GM21619 (cell line): Measurements from ENCODE around the gene CCDC88C.
"Not testable (repeated sequence)": the region's sequence is repeated elsewhere in the genome, so short reads cannot be mapped to it uniquely, and the experiment has no call there.

Source experiments
- ATAC-seq: cut with Tn5 transposase; IDR thresholded peaks from one replicate; pipeline ENCODE4 v1.9.1; 2021; ENCODE audit not compliant: unreplicated experiment

CCDC88C gene

GRCh38 chr14:91252871-91253794 is 164.5 kb downstream of the CCDC88C start:
- ATAC-seq: no peak

- ATAC-seq: no peak
Observed at GRCh38 chr14:91250912-91251311, 166.7 kb downstream of the CCDC88C start.

GRCh38 chr14:91249841-91250616 is 167.6 kb downstream of the CCDC88C start:
- ATAC-seq: peak; percentile 89

GRCh38 chr14:91246051-91246852 is 171.4 kb downstream of the CCDC88C start:
- ATAC-seq: no peak

GRCh38 chr14:91245616-91246015 is 172.0 kb downstream of the CCDC88C start:
- not testable (repeated sequence) for ATAC-seq

DNA sequence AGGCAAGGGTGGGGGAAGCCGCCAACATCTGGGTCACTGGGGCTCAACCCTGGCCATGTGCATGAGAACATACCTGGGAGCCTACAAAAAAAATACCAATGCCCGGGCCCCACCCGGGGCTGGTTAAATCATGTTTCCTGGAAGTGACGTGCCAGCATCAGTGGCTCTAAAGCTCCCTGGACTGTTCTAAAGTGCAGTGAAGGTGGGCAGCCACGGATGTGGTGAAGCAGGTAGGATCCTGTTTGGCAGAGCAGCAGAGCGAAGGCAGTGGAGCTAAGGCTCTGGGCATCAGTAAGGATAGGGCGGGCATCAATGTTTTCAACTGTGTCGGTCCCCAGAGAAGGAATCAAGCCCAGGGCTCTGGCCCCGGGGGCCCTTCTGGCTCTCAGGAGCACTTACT is 172.6 kb downstream of the CCDC88C start:
- no peak for ATAC-seq

- ATAC-seq: no peak
Observed at GRCh38 chr14:91244501-91244901, 173.1 kb downstream of the CCDC88C start, which contains the start of gene GPR68. Gene GPR68, minus strand, starts transcription at chr14:91244704. Its CDS starts 9,654 bp downstream, at chr14:91235050.

DNA sequence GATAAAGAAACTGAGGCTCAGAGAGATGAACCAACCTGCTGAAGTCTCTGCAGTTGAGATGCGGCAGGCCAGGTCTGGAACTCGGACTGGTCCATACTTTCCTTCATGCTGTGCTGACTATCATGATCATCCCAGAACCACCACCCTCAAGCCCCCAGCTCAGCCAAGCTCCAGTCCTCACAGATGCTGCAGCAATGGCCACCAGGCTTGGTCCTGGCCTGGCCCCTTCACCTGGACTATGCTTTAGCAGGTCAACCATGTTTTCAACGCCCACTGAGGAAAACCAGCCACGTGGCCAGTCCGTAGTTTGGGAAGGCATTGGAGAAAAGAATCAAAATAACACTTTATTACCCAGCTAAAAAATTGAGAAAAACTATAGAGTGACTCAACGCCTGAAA is 174.5 kb downstream of the CCDC88C start:
- ATAC-seq: peak; percentile 6

- no peak for ATAC-seq
Observed at GRCh38 chr14:91242635-91243034, 175.0 kb downstream of the CCDC88C start.

DNA sequence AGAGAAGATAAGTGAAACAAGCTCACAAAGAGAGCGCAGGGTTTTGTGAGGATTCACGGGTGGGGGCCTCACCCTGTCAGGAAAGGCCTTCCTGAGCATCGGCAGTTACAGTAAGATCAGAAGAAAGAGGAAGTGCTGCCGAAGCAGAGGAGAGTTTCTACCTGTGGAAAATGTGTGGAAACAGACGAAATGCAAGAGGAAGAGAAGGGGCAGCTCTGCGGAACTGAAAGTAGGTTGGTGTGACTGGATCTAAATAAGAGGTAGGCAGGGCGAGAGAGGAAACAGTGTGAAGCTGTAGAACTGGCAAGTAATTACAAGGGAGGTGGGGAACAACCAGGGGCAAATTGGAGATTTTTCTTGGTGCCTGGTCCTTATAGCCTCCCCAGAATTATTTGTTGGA is 175.8 kb downstream of the CCDC88C start:
- ATAC-seq: peak; percentile 62

GRCh38 chr14:91238661-91239060 is 179.0 kb downstream of the CCDC88C start:
- ATAC-seq: no peak

GRCh38 chr14:91238085-91238484 is 179.5 kb downstream of the CCDC88C start:
- no peak for ATAC-seq

GRCh38 chr14:91237219-91237618 is 180.4 kb downstream of the CCDC88C start:
- ATAC-seq: no peak

- no peak for ATAC-seq
Observed at GRCh38 chr14:91235841-91236240, 181.8 kb downstream of the CCDC88C start.

DNA sequence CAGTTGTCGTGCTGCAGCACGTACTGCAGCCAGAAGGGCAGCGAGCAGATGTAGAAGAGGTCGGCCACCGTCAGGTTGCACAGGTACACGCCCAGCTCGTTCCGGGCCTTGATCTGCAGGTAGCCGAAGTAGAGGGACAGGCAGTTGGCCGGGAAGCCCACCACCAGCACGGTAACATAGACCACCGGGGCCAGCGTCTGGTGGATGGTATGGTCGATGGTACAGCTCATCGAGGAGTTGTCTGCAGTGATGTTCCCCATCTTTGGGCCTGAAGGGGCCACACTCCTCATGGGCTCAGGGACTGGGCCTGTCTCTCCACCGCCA is 182.9 kb downstream of the CCDC88C start:
- no peak for ATAC-seq

GRCh38 chr14:91233936-91234790 is 183.5 kb downstream of the CCDC88C start:
- ATAC-seq: no peak

DNA sequence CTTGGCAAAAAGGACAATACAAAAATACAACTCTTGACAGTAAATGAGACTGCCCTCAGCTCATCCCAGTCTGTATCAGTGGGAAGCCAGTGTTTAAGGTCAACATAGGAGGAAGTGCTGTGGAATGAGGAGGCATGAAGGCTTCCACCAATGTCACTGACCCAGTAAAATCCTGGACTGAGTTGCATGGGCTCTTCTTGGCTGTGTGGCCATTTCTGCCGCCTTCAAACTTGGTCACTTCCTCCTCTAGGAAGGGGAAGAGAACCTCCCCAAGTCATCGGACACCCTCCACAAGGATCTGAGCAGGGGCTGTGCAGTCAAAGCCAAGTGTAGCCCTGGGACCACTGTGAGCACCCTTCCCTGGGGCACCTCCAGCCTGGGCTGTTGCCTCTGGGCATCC is 185.0 kb downstream of the CCDC88C start:
- ATAC-seq: no peak

DNA sequence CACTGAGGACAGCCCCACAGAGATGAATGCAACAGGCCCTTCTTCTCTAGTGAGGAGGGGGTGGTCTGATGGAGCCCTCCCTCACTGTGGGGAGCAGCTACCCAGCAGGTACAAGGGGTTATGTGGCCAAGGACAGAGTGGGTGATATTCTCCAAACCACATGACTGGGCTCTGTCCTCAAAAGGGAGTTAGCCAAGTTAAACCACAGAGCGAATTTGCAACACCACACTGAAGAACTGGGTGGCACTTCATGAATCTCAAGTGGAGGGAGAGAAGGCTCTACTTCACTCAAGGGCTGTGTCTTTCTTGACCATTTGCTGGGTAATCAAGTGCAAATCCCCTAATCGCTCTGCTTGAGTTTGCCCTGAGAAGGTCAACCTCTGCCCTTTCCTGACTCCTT is 185.6 kb downstream of the CCDC88C start:
- no peak for ATAC-seq

DNA sequence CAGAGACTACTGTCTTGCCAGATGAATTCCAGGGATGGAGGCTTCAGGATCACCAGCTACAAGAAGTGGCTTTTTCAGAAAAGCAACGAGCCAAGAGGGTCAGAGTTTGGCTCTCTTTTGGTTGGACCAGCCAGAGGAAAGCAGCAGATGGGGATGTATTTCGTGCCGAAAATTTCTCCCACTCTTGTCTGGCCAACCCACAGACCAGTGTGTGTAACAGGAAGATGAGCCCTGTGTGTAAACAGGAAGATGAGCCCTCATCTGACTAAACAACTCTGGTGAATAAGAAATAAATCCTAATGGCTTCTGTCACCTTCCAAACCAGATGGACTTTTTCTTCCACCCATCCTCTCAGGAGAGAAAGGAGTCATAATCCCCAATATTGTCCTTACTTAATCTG is 186.2 kb downstream of the CCDC88C start:
- ATAC-seq: no peak

GRCh38 chr14:91230397-91231035 is 187.1 kb downstream of the CCDC88C start:
- ATAC-seq: no peak
